ENCODE measurements around the gene PGRMC1. TPM values are rescaled to one million over a fixed set of nuclear protein-coding genes. Genes with fewer than 3 reads are reported as not detected.
"Not testable (repeated sequence)": the region's sequence is repeated elsewhere in the genome, so short reads cannot be mapped to it uniquely, and the experiment has no call there.

Gene PGRMC1
- 100 to 1,000 TPM in 1 of 3 donors, 10 to 100 TPM in 2; 37.2 to 150 (median 97.1) TPM for polyA plus RNA-seq

DNA sequence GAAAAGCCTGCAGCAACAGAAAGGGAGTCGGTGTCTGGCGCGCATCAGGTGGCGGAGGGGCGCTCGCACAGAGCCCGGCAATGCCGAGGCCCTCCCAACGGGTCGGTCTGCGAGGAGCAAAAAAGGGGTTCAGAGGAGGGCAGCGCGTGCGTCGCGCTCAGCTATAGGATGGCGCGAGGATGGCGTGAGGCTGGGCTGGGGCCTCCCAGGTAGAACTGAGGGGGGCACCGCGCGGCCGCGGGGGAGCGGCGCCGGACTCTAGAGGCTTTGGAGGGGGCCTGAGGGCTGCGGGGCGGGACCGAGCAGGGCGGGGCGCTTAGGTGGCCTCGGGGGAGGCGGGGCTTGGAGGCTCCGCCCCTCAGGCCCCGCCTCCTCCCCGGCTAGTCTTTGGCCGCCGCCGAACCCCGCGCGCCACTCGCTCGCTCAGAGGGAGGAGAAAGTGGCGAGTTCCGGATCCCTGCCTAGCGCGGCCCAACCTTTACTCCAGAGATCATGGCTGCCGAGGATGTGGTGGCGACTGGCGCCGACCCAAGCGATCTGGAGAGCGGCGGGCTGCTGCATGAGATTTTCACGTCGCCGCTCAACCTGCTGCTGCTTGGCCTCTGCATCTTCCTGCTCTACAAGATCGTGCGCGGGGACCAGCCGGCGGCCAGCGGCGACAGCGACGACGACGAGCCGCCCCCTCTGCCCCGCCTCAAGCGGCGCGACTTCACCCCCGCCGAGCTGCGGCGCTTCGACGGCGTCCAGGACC is at the start of gene PGRMC1:
Gene PGRMC1, plus strand, starts transcription at position 414 of the 751 bp plus-strand sequence. Its CDS starts 79 bp downstream, at position 493.
- WGBS, 3 donors: 1 to 39% (median 1%) methylated on average over 34 to 76 of the region's 82 CpGs
- H3K27ac ChIP-seq (ENCODE audit: low read depth, low read length): peak within 1 kb of the TSS; percentile 64

DNA sequence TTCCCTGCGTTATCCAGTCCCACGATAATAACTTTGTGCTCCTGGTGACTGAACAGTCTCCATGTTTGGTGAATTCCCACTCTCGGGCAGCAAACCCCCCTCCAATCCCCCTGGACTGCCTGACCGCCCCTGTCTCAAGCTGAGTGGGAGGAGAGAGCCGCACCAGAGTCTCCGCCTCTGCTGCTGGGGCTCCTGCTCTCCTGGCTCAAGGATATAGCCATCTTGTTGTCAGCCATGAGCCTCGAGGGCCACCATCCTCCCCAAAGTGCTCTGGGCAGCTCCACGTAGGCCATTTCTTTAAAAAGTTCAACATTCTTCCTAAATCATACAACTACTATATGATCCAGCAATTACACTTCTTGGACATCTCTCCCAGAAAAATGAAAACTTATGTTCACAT is 49.3 kb upstream of the PGRMC1 start:
- H3K27ac ChIP-seq (ENCODE audit: low read depth, low read length): no peak overlapping the region
- 69 to 79% (median 69%) methylated on average over 8 of the region's 8 CpGs for WGBS, 3 donors

DNA sequence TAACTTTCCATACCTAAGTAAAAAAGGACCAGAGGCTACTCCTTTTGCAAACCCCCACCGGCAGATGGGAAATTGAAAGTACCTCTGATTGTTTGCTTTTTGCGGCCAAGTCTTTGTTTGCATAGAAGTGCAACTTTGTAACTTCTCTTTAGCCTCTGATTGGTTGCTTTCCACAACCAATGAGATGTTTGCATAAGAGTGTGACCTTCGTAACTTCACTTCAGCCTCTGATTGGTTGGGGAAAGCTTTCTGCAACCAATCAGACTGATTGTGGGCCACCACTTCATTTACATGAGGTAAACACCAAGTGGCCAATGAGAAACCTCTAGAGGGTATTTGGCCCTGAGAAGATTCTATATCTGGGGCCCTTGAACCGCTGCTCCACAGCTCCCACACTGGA is 48.8 kb upstream of the PGRMC1 start:
- H3K27ac ChIP-seq (ENCODE audit: low read depth, low read length): no peak overlapping the region
- 62 to 90% (median 85%) methylated on average over 4 of the region's 4 CpGs for WGBS, 3 donors

GRCh38 chrX:119189115-119189514 is 47.0 kb upstream of the PGRMC1 start:
- no peak overlapping the region for H3K27ac ChIP-seq (ENCODE audit: low read depth, low read length)
- WGBS, 3 donors: 91 to 94% (median 93%) methylated on average over 3 of the region's 3 CpGs

DNA sequence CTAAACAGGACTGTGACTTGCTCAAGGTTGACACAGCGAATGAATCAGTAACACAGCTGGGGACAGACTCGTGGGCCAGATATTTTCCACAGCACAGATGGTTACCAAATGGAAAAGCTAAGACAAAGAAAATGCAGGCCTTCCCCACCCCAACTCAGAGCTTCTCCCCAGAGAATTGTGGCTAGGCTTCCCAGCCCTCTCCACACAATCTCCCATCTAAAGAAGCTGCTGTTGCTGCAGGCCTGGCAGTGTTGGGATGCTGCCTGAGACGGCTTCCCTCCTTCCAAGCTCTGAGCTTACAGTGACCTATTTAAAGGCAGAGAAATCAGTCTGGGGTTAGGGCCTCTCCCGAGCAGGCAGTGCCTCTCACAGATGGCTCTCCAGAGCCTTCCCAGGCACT is 46.5 kb upstream of the PGRMC1 start:
- WGBS, 3 donors: 45 to 62% (median 60%) methylated on average over 3 to 4 of the region's 4 CpGs
- no peak overlapping the region for H3K27ac ChIP-seq (ENCODE audit: low read depth, low read length)

DNA sequence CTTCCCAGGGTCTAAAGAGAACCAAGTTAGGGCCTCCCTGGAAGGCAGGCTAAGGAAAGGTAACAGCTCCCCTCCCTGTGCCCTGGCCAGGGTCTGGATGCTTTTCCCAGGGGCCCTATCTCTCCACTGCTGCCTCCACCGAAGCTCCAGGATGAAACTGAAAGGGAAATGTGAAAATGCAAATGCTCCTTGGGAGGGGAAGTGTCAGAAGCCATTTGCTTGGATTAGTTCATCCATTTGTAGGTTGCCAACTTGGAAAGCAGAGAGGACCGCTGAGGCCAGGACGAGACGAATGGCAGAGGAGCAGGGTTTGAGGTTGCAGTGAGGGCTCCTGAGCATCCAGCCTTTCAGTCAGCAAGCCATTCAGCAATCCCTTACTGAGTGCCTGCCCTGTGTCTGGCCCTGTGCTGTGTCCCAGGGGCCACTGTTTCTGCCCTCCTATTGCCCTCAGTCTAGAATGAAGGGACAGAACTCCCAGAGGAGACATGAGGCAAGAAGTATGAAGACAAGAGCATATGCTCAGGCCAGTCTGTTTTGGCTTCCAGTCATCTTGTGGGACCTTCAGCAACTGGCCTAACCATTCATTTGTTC is 45.9 kb upstream of the PGRMC1 start:
- H3K27ac ChIP-seq (ENCODE audit: low read depth, low read length): no peak overlapping the region
- 52 to 77% (median 56%) methylated on average over 4 of the region's 4 CpGs for WGBS, 3 donors

- H3K27ac ChIP-seq (ENCODE audit: low read depth, low read length): no peak overlapping the region
- WGBS, 3 donors: 48 to 64% (median 60%) methylated on average over 8 of the region's 8 CpGs
These were observed 45.3 kb upstream of the PGRMC1 start for GRCh38 chrX:119190831-119191230.

- 58 to 76% (median 66%) methylated on average over 5 of the region's 5 CpGs for WGBS, 3 donors
- no peak overlapping the region for H3K27ac ChIP-seq (ENCODE audit: low read depth, low read length)
These were observed 41.5 kb upstream of the PGRMC1 start for GRCh38 chrX:119194621-119195020.

DNA sequence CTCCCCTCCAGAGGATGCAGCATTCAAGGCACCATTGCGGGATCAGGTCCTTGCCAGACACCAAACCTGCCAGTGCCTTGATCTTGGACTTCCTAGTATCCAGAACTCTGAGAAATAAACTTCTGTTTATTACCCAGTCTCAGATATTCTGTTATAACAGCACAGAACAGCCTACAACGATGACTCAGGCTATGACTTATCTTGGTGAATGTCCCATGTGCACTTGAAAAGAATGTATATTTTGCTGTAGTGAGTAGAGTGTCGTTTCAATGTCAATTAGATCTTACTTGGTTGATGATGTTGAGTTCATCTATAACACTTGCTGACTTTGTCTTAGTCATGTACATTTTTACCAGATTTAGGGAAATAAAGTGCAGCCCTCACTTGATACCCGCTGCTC is 34.5 kb upstream of the PGRMC1 start:
- no peak overlapping the region for H3K27ac ChIP-seq (ENCODE audit: low read depth, low read length)
- WGBS, 3 donors: 76 to 92% (median 89%) methylated on average over 4 of the region's 4 CpGs

DNA sequence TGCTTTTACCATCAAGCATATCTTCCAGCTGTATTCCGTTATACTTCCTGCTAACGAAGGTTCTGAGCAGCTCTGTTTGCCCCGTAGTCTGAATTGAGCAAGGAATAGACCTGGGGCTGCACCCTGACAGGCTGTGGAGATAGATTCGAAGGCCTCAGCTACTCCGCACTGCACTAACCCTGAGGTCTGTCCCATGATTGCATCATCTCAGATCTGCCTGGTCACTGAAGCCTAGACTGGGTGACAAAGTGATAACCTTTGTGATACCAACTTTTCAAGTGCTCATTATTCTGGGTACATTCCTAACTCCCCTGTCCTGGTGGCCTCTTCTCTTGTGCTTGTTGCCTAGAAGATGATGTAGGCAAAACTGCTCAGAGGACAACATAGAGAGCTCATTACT is 29.9 kb upstream of the PGRMC1 start:
- H3K27ac ChIP-seq (ENCODE audit: low read depth, low read length): no peak overlapping the region
- WGBS, 3 donors: 67 to 86% (median 75%) methylated on average over 5 of the region's 5 CpGs

GRCh38 chrX:119207483-119207882 is 28.6 kb upstream of the PGRMC1 start:
- H3K27ac ChIP-seq (ENCODE audit: low read depth, low read length): not testable (repeated sequence)
- WGBS, 3 donors: 80 to 91% (median 88%) methylated on average over 10 of the region's 10 CpGs

GRCh38 chrX:119208401-119209057 is 27.6 kb upstream of the PGRMC1 start:
- H3K27ac ChIP-seq (ENCODE audit: low read depth, low read length): no peak overlapping the region
- WGBS, 3 donors: 92 to 96% (median 95%) methylated on average over 8 to 37 of the region's 37 CpGs

- WGBS, 3 donors: 76 to 94% (median 91%) methylated on average over 8 to 30 of the region's 30 CpGs
- H3K27ac ChIP-seq (ENCODE audit: low read depth, low read length): not testable (repeated sequence)
These were observed 25.0 kb upstream of the PGRMC1 start for GRCh38 chrX:119210931-119211648.

DNA sequence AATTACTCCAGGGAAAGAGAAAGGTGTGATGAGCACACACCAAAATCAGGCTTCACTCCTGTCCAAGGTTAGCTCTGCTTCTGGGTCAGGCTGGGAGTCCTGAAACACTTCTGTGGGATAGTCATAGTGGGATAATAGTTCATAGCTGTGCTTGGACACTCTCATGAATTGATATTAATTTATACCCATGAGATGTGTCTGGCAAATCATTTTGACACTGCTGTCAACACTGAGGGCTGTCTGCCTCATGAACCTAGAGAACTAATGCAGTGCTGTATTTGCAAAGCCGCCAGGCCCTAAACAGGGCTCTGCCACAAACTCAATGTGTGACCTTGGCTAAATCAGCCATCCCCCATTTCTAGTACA is 24.5 kb upstream of the PGRMC1 start:
- 75 to 97% (median 85%) methylated on average over 1 of the region's 1 CpG for WGBS, 3 donors
- H3K27ac ChIP-seq (ENCODE audit: low read depth, low read length): no peak overlapping the region

DNA sequence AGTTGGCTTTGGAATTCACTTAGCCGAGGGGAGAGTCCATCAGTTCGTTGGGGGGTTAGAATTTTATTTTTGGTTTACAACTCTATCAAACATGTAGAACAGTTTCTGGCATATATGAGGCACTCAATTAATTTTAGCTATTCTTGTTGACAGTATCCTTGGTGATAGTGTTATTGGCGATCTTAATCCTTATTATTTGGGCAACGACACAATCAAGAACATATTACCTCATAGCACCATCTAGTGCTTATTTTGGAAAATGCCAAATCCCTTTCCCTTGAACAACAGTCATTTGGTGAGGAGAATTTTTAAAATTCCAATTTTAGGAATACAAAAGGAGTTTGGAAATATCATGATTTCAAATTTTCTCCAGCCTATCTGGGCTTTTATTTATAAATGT is 17.9 kb upstream of the PGRMC1 start:
- WGBS, 3 donors: 28 to 40% (median 38%) methylated on average over 4 of the region's 4 CpGs
- no peak overlapping the region for H3K27ac ChIP-seq (ENCODE audit: low read depth, low read length)

DNA sequence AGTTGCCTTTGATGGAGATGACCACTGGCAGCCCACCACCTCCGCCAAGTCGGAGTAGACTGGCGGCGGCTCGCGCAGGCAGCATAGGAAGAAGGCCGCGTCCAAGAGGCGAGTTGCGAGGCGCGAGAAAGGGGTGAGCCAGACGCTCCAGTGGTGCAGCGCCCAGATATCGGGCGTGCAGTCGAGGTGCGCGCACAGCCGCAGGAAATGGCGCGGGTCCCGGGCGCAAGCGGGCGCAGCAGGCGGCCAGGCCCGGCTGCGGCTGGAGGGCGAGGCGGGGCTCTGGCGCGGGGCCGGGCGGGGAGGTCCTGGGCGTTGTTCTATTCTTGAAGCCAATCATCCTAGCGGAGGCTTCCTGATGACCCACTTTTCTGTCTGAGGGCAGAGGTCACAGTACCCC is 13.2 kb upstream of the PGRMC1 start:
- no peak overlapping the region for H3K27ac ChIP-seq (ENCODE audit: low read depth, low read length)
- 72 to 80% (median 73%) methylated on average over 23 to 37 of the region's 37 CpGs for WGBS, 3 donors

- no peak overlapping the region for H3K27ac ChIP-seq (ENCODE audit: low read depth, low read length)
These were observed 12.3 kb upstream of the PGRMC1 start for GRCh38 chrX:119223783-119224182.

DNA sequence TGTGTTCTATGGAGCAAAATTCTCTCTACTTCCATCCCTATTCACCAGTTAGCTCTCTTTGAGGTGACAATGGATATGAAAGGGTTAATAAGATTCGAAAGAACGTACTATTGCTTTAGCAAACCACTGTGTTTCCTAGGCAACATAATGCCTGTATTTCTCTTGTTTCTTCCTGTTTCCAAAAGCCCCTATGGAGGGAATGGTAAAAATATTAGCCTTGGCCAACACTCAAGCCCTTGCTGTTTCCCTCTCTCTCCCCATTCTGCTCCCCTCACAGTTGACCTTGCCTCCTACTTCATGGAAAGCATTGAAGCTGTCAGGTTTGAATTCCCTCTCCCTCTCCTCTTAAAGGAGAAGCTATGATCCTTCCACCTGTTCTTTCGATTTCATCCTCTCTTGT is 9.6 kb upstream of the PGRMC1 start:
- no peak overlapping the region for H3K27ac ChIP-seq (ENCODE audit: low read depth, low read length)
- 25 to 30% (median 26%) methylated on average over 3 of the region's 3 CpGs for WGBS, 3 donors
